Measurements from ENCODE around the gene ALDH7A1.

GRCh38 chr5:126636956-126637355 is 41.9 kb upstream of the ALDH7A1 start:
- TF ChIP-seq, protein P1, sequence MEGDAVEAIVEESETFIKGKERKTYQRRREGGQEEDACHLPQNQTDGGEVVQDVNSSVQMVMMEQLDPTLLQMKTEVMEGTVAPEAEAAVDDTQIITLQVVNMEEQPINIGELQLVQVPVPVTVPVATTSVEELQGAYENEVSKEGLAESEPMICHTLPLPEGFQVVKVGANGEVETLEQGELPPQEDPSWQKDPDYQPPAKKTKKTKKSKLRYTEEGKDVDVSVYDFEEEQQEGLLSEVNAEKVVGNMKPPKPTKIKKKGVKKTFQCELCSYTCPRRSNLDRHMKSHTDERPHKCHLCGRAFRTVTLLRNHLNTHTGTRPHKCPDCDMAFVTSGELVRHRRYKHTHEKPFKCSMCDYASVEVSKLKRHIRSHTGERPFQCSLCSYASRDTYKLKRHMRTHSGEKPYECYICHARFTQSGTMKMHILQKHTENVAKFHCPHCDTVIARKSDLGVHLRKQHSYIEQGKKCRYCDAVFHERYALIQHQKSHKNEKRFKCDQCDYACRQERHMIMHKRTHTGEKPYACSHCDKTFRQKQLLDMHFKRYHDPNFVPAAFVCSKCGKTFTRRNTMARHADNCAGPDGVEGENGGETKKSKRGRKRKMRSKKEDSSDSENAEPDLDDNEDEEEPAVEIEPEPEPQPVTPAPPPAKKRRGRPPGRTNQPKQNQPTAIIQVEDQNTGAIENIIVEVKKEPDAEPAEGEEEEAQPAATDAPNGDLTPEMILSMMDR (IDR thresholded peaks at IDR 0.05), result no peak
- TF ChIP-seq POLR2AphosphoS5 (IDR thresholded peaks at IDR 0.05; ENCODE audit: insufficient read depth in 1 of 2, low read depth in 1 of 2), result no peak

All from vagina (tissue), 2 donors.